PFSK-1 (cell line): Measurements from ENCODE around the gene HPCAL4.

Source experiments
- FOXP2 ChIP-seq: optimal IDR thresholded peaks from 2 replicates; pipeline ENCODE3; 2011; ENCODE audit warnings: borderline replicate concordance, control low read depth, inconsistent platforms; ENCODE audit not compliant: insufficient read depth; ENCODE audit errors: extremely low read length, extremely low read depth
- POLR2AphosphoS5 ChIP-seq: IDR thresholded peaks from 2 replicates; pipeline ENCODE4 v1.6.1; 2012; ENCODE audit warnings: low read depth, mild to moderate bottlenecking, control low read depth, low read length, moderate library complexity
- REST ChIP-seq, 2 experiments: IDR thresholded peaks; 2 replicates each; pipeline versions ENCODE4 v1.6.1 to v1.8.0; 2011 to 2012; ENCODE audit warnings: low read depth in 2 of 2, low read length in 2 of 2, control low read depth in 1 of 2, inconsistent platforms in 1 of 2, mild to moderate bottlenecking in 1 of 2, moderate library complexity in 1 of 2; ENCODE audit not compliant: insufficient read depth in 1 of 2
- SIN3A ChIP-seq: IDR thresholded peaks from 2 replicates; pipeline ENCODE4 v1.6.1; 2012; ENCODE audit warnings: mild to moderate bottlenecking, low read length, moderate library complexity, borderline replicate concordance; ENCODE audit not compliant: insufficient read depth
- TAF1 ChIP-seq: IDR thresholded peaks from 2 replicates; pipeline ENCODE4 v1.6.1; 2012; ENCODE audit warnings: low read length, control low read depth, borderline replicate concordance; ENCODE audit not compliant: insufficient read depth

The HPCAL4 gene

GRCh38 chr1:39645411-39646043 lies 45.7 kb downstream of the HPCAL4 start:
- no peak for TF ChIP-seq SIN3A

GRCh38 chr1:39643705-39644104 lies 47.5 kb downstream of the HPCAL4 start:
- TF ChIP-seq FOXP2, result no peak
- TF ChIP-seq SIN3A, result no peak
- no peak for TF ChIP-seq TAF1
- no peak for TF ChIP-seq POLR2AphosphoS5
- TF ChIP-seq REST (IDR thresholded peaks at IDR 0.05; ENCODE audit: insufficient read depth in 1 of 2, low read depth in 2 of 2, low read length in 2 of 2), result no peak

- no peak for TF ChIP-seq REST (IDR thresholded peaks at IDR 0.05; ENCODE audit: insufficient read depth in 1 of 2, low read depth in 2 of 2, low read length in 2 of 2)
- no peak for TF ChIP-seq FOXP2
- no peak for TF ChIP-seq TAF1
- TF ChIP-seq POLR2AphosphoS5, result no peak
- no peak for TF ChIP-seq SIN3A
Observed at GRCh38 chr1:39642796-39643195, 48.4 kb downstream of the HPCAL4 start.

- TF ChIP-seq TAF1 (no peak), REST (IDR thresholded peaks at IDR 0.05; ENCODE audit: insufficient read depth in 1 of 2, low read depth in 2 of 2, low read length in 2 of 2) (no peak), FOXP2 (no peak), POLR2AphosphoS5 (no peak), SIN3A (no peak)
Observed at GRCh38 chr1:39640861-39641260, 50.4 kb downstream of the HPCAL4 start.

GRCh38 chr1:39639305-39640130 lies 51.7 kb downstream of the HPCAL4 start, which contains the start of gene HEYL:
TSS of gene HEYL (minus strand) at chr1:39639643. CDS start at chr1:39639625, 18 bp downstream.
- TF ChIP-seq POLR2AphosphoS5 (no peak), FOXP2 (no peak), REST (IDR thresholded peaks at IDR 0.05; ENCODE audit: insufficient read depth in 1 of 2, low read depth in 2 of 2, low read length in 2 of 2) (no peak), SIN3A (no peak), TAF1 (no peak)
